Cardiac ventricle fibroblast (primary cell): Measurements from ENCODE around the gene COX11. TPM values are rescaled to one million over a fixed set of nuclear protein-coding genes. Genes with fewer than 3 reads are reported as not detected.

Experiments
- total RNA-seq: library from RNA; depleted of rRNA; stranded (reverse); fragments of >200 nt; gene quantifications from 2 replicates; pipeline ENCODE4 v1.2.3, GENCODE V29; 2015

Gene COX11, protein sequence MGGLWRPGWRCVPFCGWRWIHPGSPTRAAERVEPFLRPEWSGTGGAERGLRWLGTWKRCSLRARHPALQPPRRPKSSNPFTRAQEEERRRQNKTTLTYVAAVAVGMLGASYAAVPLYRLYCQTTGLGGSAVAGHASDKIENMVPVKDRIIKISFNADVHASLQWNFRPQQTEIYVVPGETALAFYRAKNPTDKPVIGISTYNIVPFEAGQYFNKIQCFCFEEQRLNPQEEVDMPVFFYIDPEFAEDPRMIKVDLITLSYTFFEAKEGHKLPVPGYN
- total RNA-seq, result 34.0 and 41.4 TPM in 2 replicates

GRCh38 chr17:54968262-54968987 is at the start of gene COX11, which contains the start of gene STXBP4:
TSS of gene COX11 (minus strand) at chr17:54968654. CDS start at chr17:54968646, 8 bp downstream.
TSS of gene STXBP4 (plus strand) at chr17:54968765. CDS start at chr17:54986220, 17,455 bp downstream.

Other genes starting within 250 kb of the COX11 start
- gene TOM1L1, start 67.8 kb downstream of the COX11 start, total RNA-seq, result 6.0 and 13.1 TPM in 2 replicates
- 10.0 and 24.2 TPM in 2 replicates for gene STXBP4, start 111 bp upstream of the COX11 start, total RNA-seq